RPMI8226 (cell line): Measurements from ENCODE around the gene TNFAIP8L3.

Experiments used
- DNase-seq: peaks from one replicate; pipeline ENCODE4 v3.0.0-alpha.2; 2015

The TNFAIP8L3 gene

GRCh38 chr15:51114437-51115119, 19.9 kb upstream of the TNFAIP8L3 start:
- no peak for DNase-seq

GRCh38 chr15:51112078-51112477, 17.4 kb upstream of the TNFAIP8L3 start:
- no peak for DNase-seq

- no peak for DNase-seq
Measured at GRCh38 chr15:51111061-51111460, 16.4 kb upstream of the TNFAIP8L3 start.

GRCh38 chr15:51110171-51110570, 15.5 kb upstream of the TNFAIP8L3 start:
- DNase-seq = no peak

GRCh38 chr15:51108933-51109550, 14.3 kb upstream of the TNFAIP8L3 start:
- no peak for DNase-seq

GRCh38 chr15:51107612-51108011, 12.9 kb upstream of the TNFAIP8L3 start:
- no peak for DNase-seq

- DNase-seq = no peak
Measured at GRCh38 chr15:51106481-51106880, 11.8 kb upstream of the TNFAIP8L3 start.

GRCh38 chr15:51105430-51106016, 10.8 kb upstream of the TNFAIP8L3 start:
- no peak for DNase-seq

GRCh38 chr15:51104512-51104911, 9.8 kb upstream of the TNFAIP8L3 start:
- DNase-seq = no peak

- no peak for DNase-seq
Measured at GRCh38 chr15:51103330-51103729, 8.6 kb upstream of the TNFAIP8L3 start.

- no peak for DNase-seq
Measured at GRCh38 chr15:51100785-51101489, 6.2 kb upstream of the TNFAIP8L3 start.

- no peak for DNase-seq
Measured at GRCh38 chr15:51099185-51099584, 4.5 kb upstream of the TNFAIP8L3 start.

- DNase-seq = no peak
Measured at GRCh38 chr15:51098331-51098619, 3.6 kb upstream of the TNFAIP8L3 start.

- no peak for DNase-seq
Measured at GRCh38 chr15:51097553-51098330, 3.0 kb upstream of the TNFAIP8L3 start.

- DNase-seq = no peak
Measured at GRCh38 chr15:51096976-51097375, 2.3 kb upstream of the TNFAIP8L3 start.

- no peak for DNase-seq
Measured at GRCh38 chr15:51095681-51096331, 1.1 kb upstream of the TNFAIP8L3 start.

GRCh38 chr15:51093839-51094605, 684 bp downstream of the TNFAIP8L3 start:
- no peak for DNase-seq

GRCh38 chr15:51093488-51093838, 1.2 kb downstream of the TNFAIP8L3 start:
- DNase-seq = no peak

- no peak for DNase-seq
Measured at GRCh38 chr15:51092480-51093040, 2.1 kb downstream of the TNFAIP8L3 start.

- DNase-seq = no peak
Measured at GRCh38 chr15:51090753-51091152, 4.0 kb downstream of the TNFAIP8L3 start.

GRCh38 chr15:51089699-51090453, 4.8 kb downstream of the TNFAIP8L3 start:
- DNase-seq = no peak
